Sigmoid colon (tissue), 3 donors: ENCODE measurements around the gene TVP23C.

Experiments used
- POLR2A ChIP-seq, 2 donors: fragments of 450-650 bp; IDR thresholded peaks; one replicate each; pipeline ENCODE4 v1.6.1; 2016; ENCODE audit warnings: antibody characterized with exemption in 2 of 2, mild to moderate bottlenecking in 2 of 2, moderate library complexity in 2 of 2
- TF ChIP-seq, protein P1 (sequence below), 4 experiments: fragments of 450-650 bp in 3 of 4; fragments of 200-600 bp in 1 of 4; IDR thresholded peaks; one replicate each; pipeline ENCODE4 v1.5.1; 2016 to 2019; ENCODE audit warnings: antibody characterized with exemption in 4 of 4, mild to moderate bottlenecking in 3 of 4, moderate library complexity in 2 of 4

DNA sequence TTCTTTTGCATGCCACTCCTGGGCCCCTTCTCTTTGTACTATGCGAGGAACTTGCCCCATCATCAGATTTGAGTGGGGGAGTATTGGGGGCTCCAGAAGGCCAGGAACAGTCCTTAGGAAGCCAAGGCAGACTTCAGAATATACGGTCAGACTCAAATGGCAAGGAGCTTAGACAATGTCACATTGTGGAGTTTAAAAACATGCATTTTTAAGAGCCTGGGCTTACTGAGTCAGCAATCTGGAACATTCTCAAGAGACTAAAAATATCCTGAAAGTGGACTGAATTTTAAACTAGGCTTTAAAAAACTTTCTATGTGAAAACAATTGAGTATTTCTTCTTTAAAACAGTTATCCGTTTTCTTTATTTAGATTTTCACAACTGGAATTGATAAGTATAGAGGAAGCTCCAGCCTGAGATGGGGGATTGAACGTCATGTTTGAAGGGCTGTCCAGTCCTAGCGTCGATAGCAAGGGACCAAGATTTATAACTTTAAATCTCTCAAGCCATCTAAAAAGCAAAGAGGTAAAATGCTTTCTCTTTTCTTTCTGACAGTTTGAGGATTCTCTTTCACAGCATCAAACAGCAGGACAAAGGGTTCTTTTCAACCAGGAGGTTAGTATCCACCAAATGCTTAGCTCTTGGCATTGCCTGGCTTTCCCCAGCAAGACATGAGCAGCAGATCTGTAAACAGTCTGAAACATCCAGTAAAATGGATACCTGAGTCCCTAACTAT is 50.1 kb downstream of the TVP23C start:
- TF ChIP-seq, protein P1, sequence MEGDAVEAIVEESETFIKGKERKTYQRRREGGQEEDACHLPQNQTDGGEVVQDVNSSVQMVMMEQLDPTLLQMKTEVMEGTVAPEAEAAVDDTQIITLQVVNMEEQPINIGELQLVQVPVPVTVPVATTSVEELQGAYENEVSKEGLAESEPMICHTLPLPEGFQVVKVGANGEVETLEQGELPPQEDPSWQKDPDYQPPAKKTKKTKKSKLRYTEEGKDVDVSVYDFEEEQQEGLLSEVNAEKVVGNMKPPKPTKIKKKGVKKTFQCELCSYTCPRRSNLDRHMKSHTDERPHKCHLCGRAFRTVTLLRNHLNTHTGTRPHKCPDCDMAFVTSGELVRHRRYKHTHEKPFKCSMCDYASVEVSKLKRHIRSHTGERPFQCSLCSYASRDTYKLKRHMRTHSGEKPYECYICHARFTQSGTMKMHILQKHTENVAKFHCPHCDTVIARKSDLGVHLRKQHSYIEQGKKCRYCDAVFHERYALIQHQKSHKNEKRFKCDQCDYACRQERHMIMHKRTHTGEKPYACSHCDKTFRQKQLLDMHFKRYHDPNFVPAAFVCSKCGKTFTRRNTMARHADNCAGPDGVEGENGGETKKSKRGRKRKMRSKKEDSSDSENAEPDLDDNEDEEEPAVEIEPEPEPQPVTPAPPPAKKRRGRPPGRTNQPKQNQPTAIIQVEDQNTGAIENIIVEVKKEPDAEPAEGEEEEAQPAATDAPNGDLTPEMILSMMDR (IDR thresholded peaks at IDR 0.05), result no peak
- TF ChIP-seq POLR2A (IDR thresholded peaks at IDR 0.05), result no peak
